GM12878 (cell line): ENCODE measurements around the gene OR2Z1. TPM values are rescaled to one million over a fixed set of nuclear protein-coding genes. Genes with fewer than 3 reads are reported as not detected.

Experiments
- ATAC-seq: fragments of 200-7000 bp; cut with Tn5 transposase; 3 replicates; pipeline ENCODE4 v1.9.1; 2020; ENCODE audit warnings: mild to moderate bottlenecking, moderate library complexity
- BruUV-seq: library from RNA; stranded (reverse); fragments of 400-500 nt; replicated peaks from 2 replicates; lab custom pipeline; 2021; lab: Mats Ljungman, UMichigan
- CTCF ChIA-PET: fragments of 300-600 bp; sonication (Branson Sonifier 250); formaldehyde crosslinking; extraction: SDS; loops from one replicate; lab custom pipeline; 2021; ENCODE audit warnings: inconsistent platforms; lab: Yijun Ruan, JAX
- POLR2A ChIA-PET: fragments of 350-600 bp; formaldehyde crosslinking; extraction: SDS; loops from one replicate; lab custom pipeline; 2021; ENCODE audit warnings: inconsistent platforms; lab: Charles Lee
- RAD21 ChIA-PET: fragments of 300-600 bp; sonication (Branson Sonifier 250); formaldehyde crosslinking; loops from one replicate; lab custom pipeline; 2023; ENCODE audit warnings: antibody characterized with exemption; ENCODE audit not compliant: unreplicated experiment; lab: Charles Lee
- SMC1A ChIA-PET: fragments of 300-600 bp; sonication (Branson Sonifier 250); formaldehyde crosslinking; loops from one replicate; lab custom pipeline; 2023; ENCODE audit not compliant: unreplicated experiment, uncharacterized antibody; lab: Charles Lee
- DNase-seq: peaks from one replicate; pipeline ENCODE4 v3.0.0-alpha.2; 2011; ENCODE audit warnings: low read depth, low spot score
- FAIRE-seq: peaks from 3 replicates; lab custom pipeline; 2011; peaks lifted over from hg19 to GRCh38; lab: Jason Lieb, UNC
- H2AFZ ChIP-seq: 2 replicates; pipeline ENCODE4 v1.6.0; 2011; ENCODE audit warnings: low read depth, low read length, control low read depth; ENCODE audit not compliant: control insufficient read depth
- H3K27ac ChIP-seq: 2 replicates; pipeline ENCODE4 v1.5.1; 2011; ENCODE audit warnings: control low read depth; ENCODE audit not compliant: control insufficient read depth, insufficient read depth
- H3K27me3 ChIP-seq, 2 experiments: replicated peaks in 1 of 2; 2 replicates each; pipeline versions ENCODE4 v1.6.0 to v1.6.1; 2011; ENCODE audit warnings: low read length in 1 of 2; ENCODE audit not compliant: control insufficient read depth in 2 of 2, insufficient read depth in 2 of 2
- H3K36me3 ChIP-seq, 2 experiments: 2 replicates each; pipeline ENCODE4 v1.5.1; 2011; ENCODE audit warnings: low read length in 1 of 2; ENCODE audit not compliant: control insufficient read depth in 2 of 2, insufficient read depth in 2 of 2
- H3K4me1 ChIP-seq: 2 replicates; pipeline ENCODE4 v1.6.1; 2011; ENCODE audit warnings: mild to moderate bottlenecking, low read length, moderate library complexity, mixed read lengths; ENCODE audit not compliant: control insufficient read depth, insufficient read depth
- H3K4me2 ChIP-seq: 2 replicates; pipeline ENCODE4 v1.6.0; 2011; ENCODE audit warnings: control low read depth; ENCODE audit not compliant: control insufficient read depth, insufficient read depth
- H3K4me3 ChIP-seq: fragments of 200-600 bp; sonication (generic); 2 replicates; pipeline ENCODE4 v1.5.1; 2016
- H3K79me2 ChIP-seq: 2 replicates; pipeline ENCODE4 v1.6.0; 2011; ENCODE audit warnings: low read length; ENCODE audit not compliant: control insufficient read depth, insufficient read depth
- H3K9ac ChIP-seq: 2 replicates; pipeline ENCODE4 v1.8.0; 2011; ENCODE audit warnings: low read length, control low read depth, mixed read lengths; ENCODE audit not compliant: control insufficient read depth, insufficient read depth
- H3K9me3 ChIP-seq: replicated peaks from 3 replicates; pipeline ENCODE4 v1.5.1; 2011; ENCODE audit warnings: mild to moderate bottlenecking, low read length; ENCODE audit not compliant: control insufficient read depth, insufficient read depth
- H4K20me1 ChIP-seq: 2 replicates; pipeline ENCODE4 v1.6.0; 2011; ENCODE audit not compliant: control insufficient read depth, insufficient read depth
- CBFB ChIP-seq: IDR thresholded peaks from 2 replicates; pipeline ENCODE4 v1.6.1; 2016; ENCODE audit warnings: antibody characterized with exemption, low read depth
- CEBPB ChIP-seq, 2 experiments: fragments of 150-350 bp in 1 of 2; IDR thresholded peaks; 2 replicates each; pipeline ENCODE4 v1.6.1; 2012 to 2014; ENCODE audit warnings: low read depth in 2 of 2, low read length in 2 of 2, borderline replicate concordance in 1 of 2, inconsistent platforms in 1 of 2
- E4F1 ChIP-seq: fragments of 450-650 bp; IDR thresholded peaks from 2 replicates; pipeline ENCODE4 v1.6.1; 2018; ENCODE audit warnings: borderline replicate concordance, mild to moderate bottlenecking; ENCODE audit not compliant: partially characterized antibody
- ESRRA ChIP-seq: IDR thresholded peaks from 2 replicates; pipeline ENCODE4 v1.6.1; 2012; ENCODE audit warnings: mild to moderate bottlenecking, low read length, improper control_type of control experiment
- FOXK2 ChIP-seq: fragments of 450-650 bp; IDR thresholded peaks from 2 replicates; pipeline ENCODE4 v1.6.1; 2017; ENCODE audit warnings: mild to moderate bottlenecking, moderate library complexity
- HDAC6 ChIP-seq: fragments of 200-600 bp; sonication (generic); IDR thresholded peaks from one replicate; pipeline ENCODE4 v1.8.0; 2017; ENCODE audit warnings: antibody characterized with exemption; ENCODE audit not compliant: unreplicated experiment
- MEF2B ChIP-seq: fragments of 450-650 bp; IDR thresholded peaks from 2 replicates; pipeline ENCODE4 v1.6.1; 2018; ENCODE audit warnings: mild to moderate bottlenecking, moderate library complexity; ENCODE audit not compliant: partially characterized antibody, poor library complexity, severe bottlenecking
- NBN ChIP-seq: fragments of 450-650 bp; IDR thresholded peaks from 2 replicates; pipeline ENCODE4 v1.6.1; 2016
- POU2F2 ChIP-seq: IDR thresholded peaks from 3 replicates; pipeline ENCODE4 v1.6.1; 2011; ENCODE audit warnings: low read depth, mild to moderate bottlenecking, low read length, borderline replicate concordance
- RAD51 ChIP-seq: fragments of 450-650 bp; IDR thresholded peaks from 2 replicates; pipeline ENCODE4 v1.6.1; 2016; ENCODE audit warnings: moderate library complexity, mild to moderate bottlenecking, inconsistent platforms
- RB1 ChIP-seq: fragments of 450-650 bp; formaldehyde crosslinking; IDR thresholded peaks from 2 replicates; pipeline ENCODE4 v1.6.1; 2017; ENCODE audit warnings: mild to moderate bottlenecking, borderline replicate concordance
- RELA ChIP-seq: fragments of 450-650 bp; IDR thresholded peaks from 2 replicates; pipeline ENCODE4 v1.8.0; 2014; ENCODE audit warnings: borderline replicate concordance; ENCODE audit not compliant: partially characterized antibody
- TCF3 ChIP-seq: IDR thresholded peaks from 2 replicates; pipeline ENCODE4 v1.6.1; 2012; ENCODE audit warnings: low read depth, mild to moderate bottlenecking, low read length, borderline replicate concordance; ENCODE audit not compliant: insufficient read depth
- TCF7 ChIP-seq: IDR thresholded peaks from 2 replicates; pipeline ENCODE4 v1.6.1; 2014; ENCODE audit warnings: antibody characterized with exemption, borderline replicate concordance
- ZNF384 ChIP-seq: IDR thresholded peaks from 2 replicates; pipeline ENCODE4 v1.6.1; 2012; ENCODE audit warnings: low read depth, mild to moderate bottlenecking, low read length, improper control_type of control experiment, borderline replicate concordance
- in situ Hi-C: fragments of 300-500 bp; cut with MboI; formaldehyde crosslinking; loops from 9 replicates; pipeline ENCODE4 v1.14.3; 2018; ENCODE audit warnings: mixed read lengths
- intact Hi-C: fragments of 100-400 bp; cut with micrococcal nuclease; formaldehyde crosslinking; loops from one replicate; pipeline ENCODE4 v1.14.2; 2022; ENCODE audit not compliant: unreplicated experiment
- polyA plus RNA-seq, 11 experiments: library from polyadenylated mRNA; depleted of rRNA in 4 of 11; unstranded in 6 of 11; stranded (reverse) in 5 of 11; fragments of >200 nt; fragmentation: Nextera tagmentation in 4 of 11; fragmentation: Illumina TruSeq in 1 of 11; extraction: Ambion mirVana in 4 of 11; extraction: Trizol in 1 of 11; gene quantifications; 1 replicate in 1 of 11; 2 replicates in 10 of 11; pipeline versions ENCODE4 v1.2.1 to v1.2.3, GENCODE V29; 2011 to 2016; ENCODE audit warnings: inconsistent platforms in 2 of 11, missing spikeins in 2 of 11, low read depth in 1 of 11
- total RNA-seq, 4 experiments: library from RNA; depleted of rRNA in 3 of 4; stranded (reverse); fragments of >200 nt in 3 of 4; fragmentation: Illumina TruSeq in 1 of 4; extraction: Trizol in 1 of 4; gene quantifications; 2 replicates each; pipeline versions ENCODE4 v1.2.1 to v1.2.3, GENCODE V29; 2013 to 2021

OR2Z1 gene
- total and polyA plus RNA-seq, 10 of the 15 experiments (the other 5 are each of a cell fraction or from before 2014, with no cell fraction given), result not detected

GRCh38 chr19:8699908-8700307 lies 21.5 kb upstream of the OR2Z1 start:
- TF ChIP-seq E4F1, result no peak
- no peak for TF ChIP-seq CBFB
- no peak for TF ChIP-seq ZNF384
- TF ChIP-seq RAD51, result no peak
- no peak for TF ChIP-seq NBN
- TF ChIP-seq RB1, result no peak
- TF ChIP-seq TCF7, result no peak
- TF ChIP-seq TCF3, result no peak
- TF ChIP-seq ESRRA, result no peak
- no peak for TF ChIP-seq FOXK2
- TF ChIP-seq MEF2B, result no peak
- TF ChIP-seq POU2F2, result no peak
- TF ChIP-seq CEBPB (IDR thresholded peaks at IDR 0.05; ENCODE audit: borderline replicate concordance in 1 of 2, low read depth in 2 of 2, low read length in 2 of 2), result no peak
- no peak for TF ChIP-seq HDAC6
- no peak for TF ChIP-seq RELA

More at GRCh38 chr19:8699908-8700307, 21.5 kb upstream of the OR2Z1 start:
- no peak overlapping the region for H3K9ac ChIP-seq
- ATAC-seq, result no peak
- ChIA-PET SMC1A (no interaction called here), RAD21 (no interaction called here), CTCF (no interaction called here), POLR2A (no interaction called here)
- BruUV-seq, result no TSS peak
- no peak overlapping the region for H3K4me2 ChIP-seq
- no peaks in the 10 kb centered on the region; the same call in 2 of the 3 replicates for H3K9me3 ChIP-seq
- in situ Hi-C loops, result no loop called here
- no peak overlapping the region for H2AFZ ChIP-seq
- H3K27me3 ChIP-seq, result no peaks in the 10 kb centered on the region
- no peak overlapping the region for H3K4me3 ChIP-seq
- H4K20me1 ChIP-seq, result no peaks in the 10 kb centered on the region
- no peaks in the 10 kb centered on the region for H3K36me3 ChIP-seq
- H3K79me2 ChIP-seq, result no peaks in the 10 kb centered on the region
- DNase-seq, result no peak
- no peak overlapping the region for H3K27ac ChIP-seq
- intact Hi-C loops, result no loop called here
- no peaks in the 10 kb centered on the region for H3K4me1 ChIP-seq
- FAIRE-seq, result no peak
